ENCODE data around the gene MVD. TPM values are rescaled to one million over a fixed set of nuclear protein-coding genes. Genes with fewer than 3 reads are reported as not detected.
A peak's percentile ranks its signal among the peaks of the same experiment; 100 is the strongest.

The MVD gene
- total and polyA plus RNA-seq, 2 of the 13 experiments (the other 11 are each of a cell fraction or from before 2014, with no cell fraction given) = 28.1 to 187 TPM

GRCh38 chr16:88651276-88651988, 11.5 kb downstream of the MVD start (continued):
- TF ChIP-seq ZNF281 (CRISPR knock-in tag; IDR thresholded peaks at IDR 0.05; ENCODE audit: borderline replicate concordance) (peak; percentile 92; the same call in 1 of the 2 replicates), ZNF550 (CRISPR knock-in tag; IDR thresholded peaks at IDR 0.05; ENCODE audit: borderline replicate concordance) (no peak), EP300 (IDR thresholded peaks at IDR 0.05; ENCODE audit: low read depth in 2 of 2, low read length in 2 of 2) (peak; percentile 27 to 59; a peak in 2 of 4 replicates), EP300 (CRISPR knock-in tag; IDR thresholded peaks at IDR 0.05; ENCODE audit: borderline replicate concordance) (peak; percentile 75; the same call in 1 of the 2 replicates), PHF20 (CRISPR knock-in tag; IDR thresholded peaks at IDR 0.05) (peak; percentile 66), RELA (CRISPR knock-in tag; IDR thresholded peaks at IDR 0.05) (no peak; the same call in 1 of the 2 replicates), NKX3-1 (CRISPR knock-in tag; IDR thresholded peaks at IDR 0.05) (no peak; the same call in 1 of the 2 replicates), GMEB1 (CRISPR knock-in tag; IDR thresholded peaks at IDR 0.05; ENCODE audit: borderline replicate concordance) (no peak), CEBPB (IDR thresholded peaks at IDR 0.05; ENCODE audit: borderline replicate concordance, low read depth, low read length) (no peak), ZSCAN9 (CRISPR knock-in tag; IDR thresholded peaks at IDR 0.05; ENCODE audit: borderline replicate concordance) (peak; percentile 94), DRAP1 (CRISPR knock-in tag; IDR thresholded peaks at IDR 0.05) (peak; percentile 85), TGIF2 (CRISPR knock-in tag; IDR thresholded peaks at IDR 0.05) (peak; percentile 95), GTF2F1 (IDR thresholded peaks at IDR 0.05; ENCODE audit: low read length) (no peak), ZXDC (CRISPR knock-in tag; IDR thresholded peaks at IDR 0.05) (no peak), YY1 (IDR thresholded peaks at IDR 0.05; ENCODE audit: insufficient read depth, insufficient replicate concordance, low read depth, low read length) (no peak), TFDP1 (CRISPR knock-in tag; IDR thresholded peaks at IDR 0.05; ENCODE audit: borderline replicate concordance) (peak; percentile 61), TAF15 (IDR thresholded peaks at IDR 0.05; ENCODE audit: low read depth, low read length, poor library complexity, severe bottlenecking) (no peak), NFATC3 (CRISPR knock-in tag; IDR thresholded peaks at IDR 0.05) (no peak), ZNF329 (CRISPR knock-in tag; IDR thresholded peaks at IDR 0.05; ENCODE audit: low read depth) (peak; percentile 73; the same call in 1 of the 2 replicates), KDM4B (CRISPR knock-in tag; IDR thresholded peaks at IDR 0.05) (peak; percentile 66), CBFB (CRISPR knock-in tag; IDR thresholded peaks at IDR 0.05) (no peak)

Data from HepG2 (cell line).